Sigmoid colon (tissue), 4 donors: ENCODE measurements around the gene SRGAP1.

Experiments
- EP300 ChIP-seq, 4 donors: sonication (generic); formaldehyde crosslinking; IDR thresholded peaks; one replicate each; pipeline ENCODE4 v1.6.1; 2017; ENCODE audit warnings: antibody characterized with exemption in 4 of 4
- POLR2A ChIP-seq, 2 donors: fragments of 450-650 bp; IDR thresholded peaks; one replicate each; pipeline ENCODE4 v1.6.1; 2016; ENCODE audit warnings: antibody characterized with exemption in 2 of 2, mild to moderate bottlenecking in 2 of 2, moderate library complexity in 2 of 2
- TF ChIP-seq, protein P1 (sequence below), 4 experiments: fragments of 450-650 bp in 3 of 4; fragments of 200-600 bp in 1 of 4; IDR thresholded peaks; one replicate each; pipeline ENCODE4 v1.5.1; 2016 to 2019; ENCODE audit warnings: antibody characterized with exemption in 4 of 4, mild to moderate bottlenecking in 3 of 4, moderate library complexity in 2 of 4

DNA sequence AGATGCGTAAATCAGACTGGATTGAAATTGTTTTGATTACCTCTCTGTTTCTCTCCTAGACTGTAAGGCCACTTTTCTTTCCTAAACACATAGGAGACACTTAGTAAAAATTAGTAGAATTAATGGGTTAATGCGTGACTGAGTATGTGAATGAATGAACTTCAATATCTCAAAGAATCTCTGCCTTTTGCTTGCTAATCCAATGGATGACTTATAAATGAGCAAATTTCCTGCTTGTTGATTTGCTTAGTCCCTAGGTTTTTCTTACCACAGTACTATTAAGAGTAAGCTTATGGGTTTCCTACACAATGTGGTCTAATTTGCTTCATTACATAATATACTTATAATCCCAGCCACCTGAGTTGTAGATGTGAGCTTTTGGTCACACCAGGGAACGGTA is 164.1 kb downstream of the SRGAP1 start:
- TF ChIP-seq, protein P1, sequence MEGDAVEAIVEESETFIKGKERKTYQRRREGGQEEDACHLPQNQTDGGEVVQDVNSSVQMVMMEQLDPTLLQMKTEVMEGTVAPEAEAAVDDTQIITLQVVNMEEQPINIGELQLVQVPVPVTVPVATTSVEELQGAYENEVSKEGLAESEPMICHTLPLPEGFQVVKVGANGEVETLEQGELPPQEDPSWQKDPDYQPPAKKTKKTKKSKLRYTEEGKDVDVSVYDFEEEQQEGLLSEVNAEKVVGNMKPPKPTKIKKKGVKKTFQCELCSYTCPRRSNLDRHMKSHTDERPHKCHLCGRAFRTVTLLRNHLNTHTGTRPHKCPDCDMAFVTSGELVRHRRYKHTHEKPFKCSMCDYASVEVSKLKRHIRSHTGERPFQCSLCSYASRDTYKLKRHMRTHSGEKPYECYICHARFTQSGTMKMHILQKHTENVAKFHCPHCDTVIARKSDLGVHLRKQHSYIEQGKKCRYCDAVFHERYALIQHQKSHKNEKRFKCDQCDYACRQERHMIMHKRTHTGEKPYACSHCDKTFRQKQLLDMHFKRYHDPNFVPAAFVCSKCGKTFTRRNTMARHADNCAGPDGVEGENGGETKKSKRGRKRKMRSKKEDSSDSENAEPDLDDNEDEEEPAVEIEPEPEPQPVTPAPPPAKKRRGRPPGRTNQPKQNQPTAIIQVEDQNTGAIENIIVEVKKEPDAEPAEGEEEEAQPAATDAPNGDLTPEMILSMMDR (IDR thresholded peaks at IDR 0.05), result no peak
- TF ChIP-seq EP300 (IDR thresholded peaks at IDR 0.05) (no peak), POLR2A (IDR thresholded peaks at IDR 0.05) (no peak)
